Cardiac septum (tissue), 1 donor: Measurements from ENCODE around the gene SMOC2. TPM values are rescaled to one million over a fixed set of nuclear protein-coding genes. Genes with fewer than 3 reads are reported as not detected.
"Not testable (repeated sequence)": the region's sequence is repeated elsewhere in the genome, so short reads cannot be mapped to it uniquely, and the experiment has no call there.

ENCODE experiments used
- DNase-seq: peaks from one replicate; pipeline ENCODE4 v3.0.0-alpha.2; 2020; ENCODE audit warnings: low spot score
- intact Hi-C: fragments of 100-400 bp; cut with DNase I; formaldehyde crosslinking; loops from one replicate; pipeline ENCODE4 v1.14.0; 2022
- total RNA-seq: library from RNA; stranded (reverse); fragmentation: NEBNext Ultra II Directional; extraction: Animal tissue kit (Norgen Biotek cat#: 25700); gene quantifications from one replicate; pipeline ENCODE4 v1.2.1, GENCODE V29; 2021
- donor health status: DM: no; HTN: no; CAD: no.

SMOC2 gene
- total RNA-seq, 1 donor from 2014 or later = 37.2 TPM

DNA sequence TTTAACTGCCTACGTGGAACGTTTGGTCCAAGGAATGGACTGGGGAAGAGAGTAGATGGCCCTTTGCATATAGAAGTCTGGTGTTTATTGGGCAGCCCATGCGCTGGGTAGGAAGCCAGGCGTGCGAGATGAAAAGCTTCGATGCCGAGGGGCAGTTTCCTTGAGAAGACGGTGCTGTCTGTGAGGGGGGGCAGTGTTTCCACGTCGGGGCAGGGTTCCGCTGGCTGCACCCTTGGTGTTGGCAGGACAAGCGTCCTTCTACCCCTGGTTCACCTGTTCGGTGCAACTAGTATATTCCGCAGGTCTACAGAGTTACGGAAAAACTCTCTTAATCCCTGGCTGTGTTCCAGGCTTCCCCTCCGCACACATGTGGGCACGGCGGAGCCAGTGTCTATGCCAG lies 88.2 kb downstream of the SMOC2 start:
- intact Hi-C loops = no loop called here

DNA sequence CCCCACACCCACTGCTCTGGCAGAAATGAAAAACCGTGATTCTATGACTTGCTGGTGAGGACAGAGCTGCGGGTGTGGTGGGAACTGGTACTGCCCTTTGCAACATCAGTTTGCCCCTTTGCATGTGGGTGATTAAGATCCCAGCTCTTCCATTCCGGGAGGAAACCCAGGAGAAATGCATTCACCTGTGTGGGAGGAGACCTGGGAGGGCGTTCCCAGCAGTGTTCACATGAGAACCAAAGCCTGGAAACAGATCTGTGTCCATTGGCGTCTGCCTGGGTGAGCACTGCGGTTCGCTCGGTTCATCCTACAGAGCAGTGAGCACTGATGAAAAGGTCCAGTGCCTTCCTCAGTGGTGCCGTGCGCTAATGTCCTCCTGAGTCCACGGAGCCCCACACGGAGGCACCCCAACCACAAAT lies 89.7 kb downstream of the SMOC2 start:
- DNase-seq = no peak
- intact Hi-C loops = no loop called here

More for the DNA sequence above, 88.2 kb downstream of the SMOC2 start:
- DNase-seq = no peak

DNA sequence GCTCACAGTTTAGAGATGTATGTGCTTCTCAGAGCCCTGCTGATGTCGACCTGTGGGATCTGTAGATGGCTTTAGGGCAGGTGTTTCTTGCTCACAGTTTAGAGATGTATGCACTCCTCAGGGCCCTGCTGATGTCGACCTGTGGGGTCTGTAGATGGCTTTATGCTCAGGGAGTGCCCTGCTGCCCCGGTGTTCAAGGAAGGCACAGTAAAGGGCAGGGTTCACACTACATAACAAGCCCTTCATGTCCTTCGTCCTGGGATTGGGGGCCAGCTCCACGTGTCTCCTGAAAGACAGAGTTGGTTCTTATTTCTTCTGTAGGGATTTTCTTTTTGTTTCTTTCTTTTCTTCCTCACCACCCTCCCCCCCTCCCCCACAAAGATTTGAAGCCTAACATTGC lies 91.1 kb downstream of the SMOC2 start:
- DNase-seq = peak; percentile 27
- intact Hi-C loops = no loop called here

DNA sequence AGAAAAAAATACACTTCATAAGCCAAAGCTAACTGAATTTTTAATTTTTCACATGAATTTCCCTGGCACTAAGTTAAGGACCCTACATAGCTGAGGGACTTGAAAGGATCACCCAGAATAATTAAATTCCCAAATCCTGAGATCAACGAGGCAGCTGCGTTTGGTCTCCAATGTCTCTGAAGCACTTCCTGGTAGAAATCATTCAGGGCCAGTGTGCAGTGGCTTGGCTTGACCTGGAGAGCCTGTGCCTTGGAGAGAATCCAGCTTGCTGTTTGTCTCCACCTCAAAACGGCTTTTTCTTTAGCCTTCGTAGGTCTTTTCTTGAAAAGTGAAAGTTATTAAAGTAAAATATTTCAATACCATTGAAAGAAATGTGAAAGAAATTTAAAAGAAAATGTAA lies 92.4 kb downstream of the SMOC2 start:
- intact Hi-C loops = no loop called here
- no peak for DNase-seq

DNA sequence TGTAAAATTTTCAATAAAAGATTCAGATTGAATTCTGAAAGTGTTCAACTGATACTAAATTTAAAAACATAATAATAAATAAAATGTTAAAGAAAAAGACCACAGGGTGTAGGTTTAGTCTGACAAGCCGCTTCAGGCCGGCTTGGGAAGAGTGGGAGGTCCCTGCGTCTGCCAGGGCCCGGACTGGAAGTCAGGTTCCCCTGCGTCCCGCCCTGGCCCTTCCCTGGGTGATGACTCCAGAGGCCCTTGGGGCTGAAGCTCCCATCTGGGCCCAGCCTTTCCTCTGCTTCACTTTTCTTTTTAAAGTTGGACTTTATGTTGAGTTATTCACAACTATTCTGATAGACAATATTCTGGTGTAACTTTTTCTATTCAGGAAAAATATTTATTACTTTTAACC lies 93.3 kb downstream of the SMOC2 start:
- intact Hi-C loops = no loop called here
- no peak for DNase-seq

DNA sequence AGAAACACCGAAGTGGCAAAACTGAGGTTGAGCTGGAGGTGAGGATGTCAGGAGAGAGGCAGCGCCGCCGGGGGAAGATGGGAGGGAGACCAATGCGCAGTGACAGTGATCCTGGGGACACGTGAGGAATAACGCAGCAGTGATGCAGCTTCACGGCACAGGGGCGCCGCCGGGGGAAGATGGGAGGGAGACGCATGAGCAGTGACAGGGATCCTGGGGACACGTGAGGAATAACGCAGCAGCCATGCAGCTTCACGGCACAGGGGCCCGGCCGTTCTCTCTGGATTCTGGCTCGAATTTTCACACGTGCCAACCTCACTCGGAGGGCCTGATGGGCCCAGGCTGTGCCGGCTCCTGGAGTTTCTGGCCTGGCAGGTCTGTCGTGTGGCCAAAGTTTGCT lies 94.7 kb downstream of the SMOC2 start:
- peak; percentile 66 for DNase-seq
- intact Hi-C loops = no loop called here

DNA sequence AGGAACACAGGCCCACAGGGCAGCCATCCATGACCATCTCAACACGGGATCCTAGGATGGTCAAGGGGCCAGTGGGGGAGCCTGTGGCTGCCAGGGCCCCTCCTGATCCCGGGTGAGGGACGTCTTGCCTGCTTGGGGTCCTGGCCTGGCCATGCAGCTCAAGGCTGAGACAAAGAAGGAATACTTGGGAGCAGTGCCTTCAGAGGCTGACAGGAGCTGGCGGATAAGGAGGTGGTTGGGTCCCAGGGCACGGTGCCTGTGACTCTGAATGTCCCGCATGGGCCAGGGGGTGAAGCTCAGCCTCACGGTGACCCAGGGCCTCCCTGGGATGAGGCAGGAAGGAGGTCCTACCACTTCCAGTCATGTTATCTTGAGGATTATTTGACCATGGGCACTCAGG lies 95.2 kb downstream of the SMOC2 start:
- intact Hi-C loops = no loop called here
- DNase-seq = no peak

DNA sequence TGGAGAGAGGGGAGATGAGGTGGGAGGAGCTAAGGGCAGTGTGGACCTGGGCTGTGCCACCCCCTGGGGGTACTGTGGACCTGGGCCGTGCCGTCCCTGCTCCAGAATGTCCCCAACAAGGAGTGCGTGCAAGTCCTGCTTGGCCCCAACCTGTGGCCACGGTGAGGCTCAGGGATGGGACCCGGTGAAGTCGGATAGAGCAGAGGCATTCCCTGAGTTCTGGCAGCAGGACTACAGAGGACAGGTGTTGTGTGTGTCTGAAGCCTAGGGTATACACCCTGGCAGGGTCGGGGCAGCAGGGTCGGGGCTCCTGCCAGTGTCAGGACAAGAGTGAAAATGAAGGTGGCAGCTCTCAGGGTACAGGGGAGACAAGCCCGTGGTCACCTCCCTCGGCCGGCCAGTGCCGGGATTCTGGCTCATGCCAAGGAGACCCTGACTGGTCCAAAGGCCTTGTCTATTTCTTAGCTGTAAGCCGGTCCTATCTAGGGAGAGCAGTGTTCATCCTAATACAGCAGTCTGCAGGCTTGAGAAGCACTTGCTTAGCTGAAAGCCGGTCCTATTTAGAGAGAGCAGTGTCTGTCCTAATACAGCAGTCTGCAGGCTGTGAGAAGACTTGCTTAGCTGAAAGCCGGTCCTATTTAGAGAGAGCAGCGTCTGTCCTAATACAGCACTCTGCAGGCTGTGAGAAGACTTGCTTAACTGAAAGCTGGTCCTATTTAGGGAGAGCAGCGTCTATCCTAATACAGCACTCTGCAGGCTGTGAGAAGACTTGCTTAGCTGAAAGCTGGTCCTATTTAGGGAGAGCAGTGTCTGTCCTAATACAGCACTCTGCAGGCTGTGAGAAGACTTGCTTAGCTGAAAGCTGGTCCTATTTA lies 95.9 kb downstream of the SMOC2 start:
- DNase-seq = peak; percentile 65
- intact Hi-C loops = no loop called here

DNA sequence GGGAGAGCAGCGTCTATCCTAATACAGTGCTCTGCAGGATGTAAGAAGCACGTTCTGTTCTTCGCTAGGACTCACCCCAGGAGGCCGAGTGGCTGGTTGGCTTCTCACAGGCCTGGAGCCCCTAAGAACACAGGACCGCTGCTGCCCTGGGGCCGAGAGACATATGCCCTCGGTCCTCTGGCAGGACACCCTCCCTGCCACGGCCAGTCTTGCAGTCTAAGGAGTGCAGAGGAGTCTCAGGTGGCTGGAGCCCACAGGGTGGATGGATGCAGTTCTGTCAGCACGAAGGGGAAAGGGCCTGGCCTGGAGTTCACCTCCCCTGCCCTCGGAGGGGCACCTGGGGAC lies 96.5 kb downstream of the SMOC2 start:
- peak; percentile 72 for DNase-seq
- intact Hi-C loops = no loop called here

DNA sequence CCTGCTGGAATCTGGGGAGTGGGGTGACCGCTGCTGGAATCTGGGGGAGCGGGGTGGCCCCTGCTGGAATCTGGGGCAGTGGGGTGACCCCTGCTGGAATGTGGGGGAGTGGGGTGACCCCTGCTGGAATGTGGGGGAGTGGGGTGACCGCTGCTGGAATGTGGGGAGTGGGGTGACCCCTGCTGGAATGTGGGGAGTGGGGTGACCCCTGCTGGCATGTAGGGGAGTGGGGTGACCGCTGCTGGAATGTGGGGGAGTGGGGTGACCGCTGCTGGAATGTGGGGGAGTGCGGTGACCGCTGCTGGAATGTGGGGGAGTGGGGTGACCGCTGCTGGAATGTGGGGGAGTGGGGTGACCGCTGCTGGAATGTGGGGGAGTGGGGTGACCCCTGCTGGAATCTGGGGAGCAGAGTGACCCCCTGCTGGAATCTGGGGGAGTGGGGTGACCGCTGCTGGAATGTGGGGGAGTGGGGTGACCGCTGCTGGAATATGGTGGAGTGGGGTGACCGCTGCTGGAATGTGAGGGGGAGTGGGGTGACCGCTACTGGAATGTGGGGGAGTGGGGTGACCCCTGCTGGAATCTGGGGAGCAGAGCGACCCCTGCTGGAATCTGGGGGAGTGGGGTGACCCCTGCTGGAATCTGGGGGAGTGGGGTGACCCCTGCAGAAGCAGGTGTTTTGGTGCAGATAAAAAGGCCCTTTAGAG lies 97.4 kb downstream of the SMOC2 start:
- DNase-seq, intact Hi-C loops: not testable (repeated sequence)

DNA sequence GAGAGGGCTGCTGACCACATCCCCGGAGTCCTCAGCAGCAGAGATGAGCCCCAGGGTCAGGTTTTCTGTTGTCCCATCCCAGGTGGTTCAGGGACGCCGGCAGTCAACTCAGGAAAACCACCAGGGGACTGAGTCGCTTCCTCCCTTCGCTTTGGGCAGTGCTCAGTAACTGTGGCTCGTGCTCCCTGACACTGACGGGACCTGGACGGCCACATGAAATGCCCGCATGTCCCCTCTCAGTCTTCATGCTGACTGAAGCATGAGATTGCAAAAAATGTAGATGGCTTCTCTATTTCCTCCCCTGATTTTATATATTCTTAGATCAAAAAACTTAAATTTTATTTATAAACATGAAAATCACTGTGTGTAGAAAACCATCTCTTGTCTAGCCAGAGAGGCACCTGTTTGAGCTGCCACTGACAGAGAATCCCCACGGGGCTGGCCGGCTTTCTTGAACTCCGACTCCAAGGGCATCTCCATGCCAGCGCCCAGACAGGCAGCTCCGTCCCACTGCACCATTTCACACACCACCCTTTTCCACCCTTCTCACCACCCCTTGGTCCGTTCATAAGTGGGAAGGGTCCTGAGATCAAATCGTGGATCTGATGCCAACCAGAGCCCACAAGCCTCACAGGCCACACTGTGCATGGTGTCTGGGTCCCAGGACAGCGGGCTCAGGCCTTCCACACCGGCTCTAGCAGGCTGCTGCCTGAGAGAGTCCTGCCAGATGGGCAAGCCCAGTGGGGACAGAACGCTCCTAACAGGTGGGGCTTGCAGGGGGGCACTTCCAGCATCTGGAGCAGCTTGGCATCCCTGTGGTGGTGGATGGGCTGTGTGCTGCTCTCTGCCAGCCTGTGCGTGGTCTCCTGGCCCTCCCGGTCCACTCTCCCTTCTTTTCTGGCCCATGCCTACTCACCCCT lies 98.2 kb downstream of the SMOC2 start:
- DNase-seq = no peak
- intact Hi-C loops = no loop called here

DNA sequence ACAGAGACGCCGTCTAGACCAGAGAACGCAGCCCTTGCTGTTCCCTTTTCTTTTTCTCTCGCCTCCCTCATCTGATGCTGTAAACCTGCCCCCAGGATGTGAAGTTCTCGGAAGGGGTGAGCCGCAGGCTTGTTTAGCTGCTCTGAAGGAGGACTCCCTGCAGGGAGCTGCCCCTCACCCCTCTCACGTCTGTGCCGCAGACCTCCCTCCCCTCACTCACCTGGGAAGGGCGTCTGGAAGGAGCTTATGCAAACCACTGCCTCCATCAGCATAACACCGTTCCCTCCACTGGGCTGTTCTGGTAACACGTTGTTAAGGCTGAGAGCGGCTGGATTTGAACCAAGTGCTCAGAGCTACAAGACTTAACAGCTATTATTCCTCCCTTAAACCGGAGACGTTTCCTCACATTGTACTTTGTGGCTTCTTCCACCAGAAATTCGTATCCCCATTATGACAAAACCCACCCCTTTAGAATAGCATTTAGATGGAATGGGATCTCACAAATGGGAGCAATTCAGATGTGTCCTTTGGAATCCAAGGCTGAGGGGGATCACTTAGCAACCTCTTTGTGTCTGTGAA lies 99.8 kb downstream of the SMOC2 start:
- no peak for DNase-seq
- intact Hi-C loops = no loop called here

DNA sequence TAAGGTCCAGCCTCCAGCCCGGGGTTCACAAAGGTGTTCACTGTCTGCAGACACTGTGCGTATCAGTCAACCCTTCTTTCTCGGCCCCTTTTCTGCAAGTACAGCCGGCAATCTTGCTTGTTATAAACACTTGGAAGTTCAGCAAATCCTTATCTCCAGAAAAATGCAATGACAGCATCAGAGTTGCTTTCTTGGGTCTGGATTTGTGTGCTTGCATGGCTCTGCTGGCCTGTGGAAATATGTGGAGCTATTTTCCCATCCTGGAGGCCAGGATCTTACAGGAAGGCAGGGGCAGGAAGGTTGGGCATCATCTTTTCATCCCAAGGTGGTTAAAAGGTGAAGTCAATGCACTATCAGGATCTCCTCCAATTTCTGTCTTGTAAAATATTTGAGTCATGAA lies 100.3 kb downstream of the SMOC2 start:
- DNase-seq = no peak
- intact Hi-C loops = no loop called here

DNA sequence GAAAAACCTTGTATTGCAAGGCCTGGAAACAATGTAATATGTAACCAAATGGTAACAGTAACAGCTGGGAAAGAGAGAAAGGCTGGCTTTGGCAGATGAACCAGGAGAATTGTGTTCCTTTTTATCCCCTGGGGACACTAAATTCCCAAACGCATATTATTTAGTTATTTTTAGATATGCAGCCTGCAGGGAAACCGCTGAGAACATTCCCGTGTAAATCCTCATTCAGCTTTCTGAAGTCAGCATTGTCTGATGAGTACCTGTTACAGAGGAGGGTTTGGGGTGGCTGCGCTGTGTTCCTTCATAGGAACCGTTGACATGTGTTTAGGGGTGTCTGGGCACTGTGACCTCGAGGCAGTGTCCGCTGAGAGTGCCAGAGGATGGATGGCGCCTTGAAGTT lies 101.3 kb downstream of the SMOC2 start:
- DNase-seq = no peak
- intact Hi-C loops = no loop called here

DNA sequence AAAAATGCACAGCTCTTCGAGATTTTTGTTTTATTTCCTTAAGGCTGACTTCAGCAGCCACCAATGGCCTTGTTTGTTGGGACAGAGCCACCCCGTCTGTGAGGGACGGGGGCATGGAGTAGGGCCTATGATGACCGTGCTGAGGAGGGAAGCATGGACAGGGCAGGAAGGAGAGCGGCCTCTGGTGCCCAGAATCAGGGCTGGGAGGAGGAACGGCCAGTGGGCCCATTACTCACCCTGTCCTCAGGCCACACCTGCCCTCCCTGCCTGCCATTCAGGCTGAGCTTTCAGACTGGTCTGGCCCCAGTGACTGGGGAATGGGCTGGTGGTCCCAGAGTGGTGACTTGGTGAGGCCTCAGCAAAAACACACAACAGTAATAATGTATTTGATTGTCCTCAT lies 104.4 kb downstream of the SMOC2 start:
- no peak for DNase-seq
- intact Hi-C loops = no loop called here

DNA sequence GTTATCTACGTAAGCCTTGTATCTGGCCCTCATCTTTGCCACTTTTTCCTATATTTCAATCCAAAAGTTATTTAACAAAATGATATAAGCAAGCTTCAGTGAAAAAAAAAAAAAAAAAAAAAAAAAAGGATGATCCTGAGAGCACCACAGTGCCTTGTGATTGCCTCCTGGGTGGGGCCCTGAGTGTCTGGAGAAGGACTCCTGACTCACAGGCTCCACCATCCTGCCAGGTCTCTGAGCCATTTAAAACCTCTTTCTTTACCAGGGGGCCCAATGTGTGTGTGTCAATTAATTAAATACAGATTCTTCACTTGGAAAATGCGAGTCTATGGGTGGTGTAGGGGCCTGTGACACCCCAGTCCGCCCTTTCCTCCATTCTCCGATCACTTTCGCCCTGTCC lies 105.2 kb downstream of the SMOC2 start:
- intact Hi-C loops = no loop called here
- no peak for DNase-seq

DNA sequence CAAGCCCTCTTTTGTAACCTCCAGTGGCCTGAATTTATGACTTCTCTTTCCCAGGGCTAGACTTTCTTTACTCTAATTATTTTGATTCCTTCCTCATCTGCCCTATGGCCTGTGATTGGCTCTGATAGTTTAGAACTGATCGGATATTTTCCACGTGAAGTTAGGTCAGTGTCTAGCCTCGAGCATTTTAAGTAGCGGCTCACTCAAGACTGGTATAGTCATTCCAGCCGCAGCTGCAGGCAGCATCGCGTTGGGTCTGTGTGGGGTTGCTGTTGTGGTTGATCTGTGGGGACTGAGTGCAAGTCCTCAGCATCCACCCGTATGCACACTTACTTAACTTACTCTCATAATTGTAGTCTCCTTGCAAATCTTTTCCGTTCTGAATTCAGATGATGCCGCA lies 105.7 kb downstream of the SMOC2 start:
- no peak for DNase-seq
- intact Hi-C loops = no loop called here

DNA sequence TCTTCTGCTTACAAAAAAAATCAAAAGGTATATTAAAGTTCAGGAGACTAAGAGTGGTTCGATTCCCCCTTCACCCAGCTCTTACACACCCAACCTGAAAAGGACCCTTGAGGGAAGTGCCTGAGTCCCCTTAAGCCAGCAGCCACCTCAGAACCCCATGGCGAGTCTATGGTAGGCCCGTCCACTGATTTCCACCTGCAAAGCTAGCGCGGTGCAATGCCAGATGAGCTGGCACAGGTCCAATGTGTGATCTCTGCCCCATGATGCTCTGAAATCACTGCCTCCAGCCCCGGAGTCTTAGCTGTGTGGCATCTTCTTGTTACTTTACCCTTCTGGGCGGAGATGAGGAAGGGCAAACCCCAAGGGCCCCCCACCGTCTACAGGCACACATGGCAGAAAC lies 109.3 kb downstream of the SMOC2 start:
- intact Hi-C loops = no loop called here
- no peak for DNase-seq

DNA sequence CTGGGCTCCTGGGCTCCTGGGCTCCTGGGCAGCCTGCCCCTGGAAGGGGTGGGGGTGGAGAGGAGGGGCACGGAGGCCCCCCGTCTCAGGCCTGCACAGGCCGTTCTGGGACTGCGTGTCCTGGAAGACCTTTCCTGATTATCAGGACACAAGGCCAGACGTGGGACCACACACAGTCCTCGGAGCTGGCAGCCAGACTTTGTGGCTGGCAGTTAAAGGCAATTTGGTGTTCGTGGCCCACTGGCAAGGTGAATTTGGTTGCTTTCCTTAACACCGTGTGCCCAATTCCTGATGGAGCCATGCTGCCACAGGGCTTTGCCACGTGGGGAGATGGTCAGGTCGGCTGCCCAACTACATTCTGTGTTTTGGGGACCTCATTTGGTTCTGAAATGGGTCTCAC lies 113.5 kb downstream of the SMOC2 start:
- intact Hi-C loops = no loop called here
- DNase-seq = no peak
